Stomach (tissue), 4 donors: ENCODE data around the gene RHEX.

Experiments
- CTCF ChIP-seq, 7 experiments: fragments of 450-650 bp in 4 of 7; fragments of 200-600 bp in 3 of 7; sonication (generic) in 3 of 7; IDR thresholded peaks; one replicate each; pipeline ENCODE4 v1.5.1; 2016 to 2019; ENCODE audit warnings: antibody characterized with exemption in 7 of 7, control low read depth in 2 of 7, mild to moderate bottlenecking in 1 of 7
- EP300 ChIP-seq: sonication (generic); formaldehyde crosslinking; IDR thresholded peaks from one replicate; pipeline ENCODE4 v1.6.1; 2017; ENCODE audit warnings: antibody characterized with exemption
- POLR2A ChIP-seq, 4 donors: fragments of 450-650 bp; IDR thresholded peaks; one replicate each; pipeline ENCODE4 v1.6.1; 2016; ENCODE audit warnings: antibody characterized with exemption in 4 of 4, control low read depth in 2 of 4, mild to moderate bottlenecking in 1 of 4, moderate library complexity in 1 of 4
- POLR2AphosphoS5 ChIP-seq, 3 donors: sonication (generic); formaldehyde crosslinking; IDR thresholded peaks; one replicate each; pipeline ENCODE4 v1.6.1; 2016; ENCODE audit warnings: antibody characterized with exemption in 3 of 3

- TF ChIP-seq CTCF (IDR thresholded peaks at IDR 0.05) (no peak), POLR2A (IDR thresholded peaks at IDR 0.05) (no peak), POLR2AphosphoS5 (IDR thresholded peaks at IDR 0.05) (no peak), EP300 (no peak)
These were observed 16.1 kb upstream of the RHEX start for GRCh38 chr1:206036663-206037455.
